ENCODE measurements around the gene DPAGT1. TPM values are rescaled to one million over a fixed set of nuclear protein-coding genes. Genes with fewer than 3 reads are reported as not detected.

The DPAGT1 gene
- polyA plus RNA-seq, 3 donors: 37.0 to 54.2 (median 39.7) TPM

GRCh38 chr11:119109843-119110242 lies 8.2 kb upstream of the DPAGT1 start:
- intact Hi-C loops (cut with micrococcal nuclease): loop anchor here in 1 of 2 donors (5.0 kb wide), 1 partner anchor 183 kb away; the partner anchor contains the start of gene BCL9L
- H3K9ac ChIP-seq (ENCODE audit: insufficient read depth, low read length, poor library complexity, severe bottlenecking): no peak overlapping the region
- H3K4me2 ChIP-seq (replicated peaks; ENCODE audit: extremely low read depth, low read length, poor library complexity, severe bottlenecking): peak overlapping the region; percentile 90
- peaks cover 49 to 59% of the 10 kb centered on the region in 2 donors for H3K36me3 Mint-ChIP-seq
- H3K27me3 Mint-ChIP-seq (ENCODE audit: low read depth in 3 of 3): no peaks in the 10 kb centered on the region
- 100% methylated on average over 3 of the region's 3 CpGs for WGBS (ENCODE audit: insufficient coverage)
- no peaks in the 10 kb centered on the region for H3K9me3 Mint-ChIP-seq
- peaks cover 51 to 55% of the 10 kb centered on the region in 2 donors for H3K36me3 ChIP-seq (replicated peaks in 1 of 2; ENCODE audit: control insufficient read depth in 1 of 2, insufficient read depth in 2 of 2, low read length in 2 of 2)
- DNase-seq: no peak
- no peaks in the 10 kb centered on the region for H3K9me3 ChIP-seq (replicated peaks in 1 of 2; ENCODE audit: control insufficient read depth in 1 of 2, insufficient read depth in 1 of 2, low read length in 2 of 2)
- peaks cover 45 to 65% of the 10 kb centered on the region in 2 donors for H3K4me1 ChIP-seq (ENCODE audit: control insufficient read depth in 1 of 2, insufficient read depth in 2 of 2, low read length in 2 of 2)
- H4K20me1 ChIP-seq (ENCODE audit: insufficient read depth, low read length): peaks cover 50% of the 10 kb centered on the region
- H3K79me2 ChIP-seq (ENCODE audit: insufficient read depth, low read length): peaks cover 70% of the 10 kb centered on the region
- H3K4me3 Mint-ChIP-seq: peak overlapping the region in 1 of 2 donors; percentile 97
- H3K4me3 ChIP-seq (replicated peaks in 1 of 3; ENCODE audit: low read depth in 2 of 3, low read length in 3 of 3): peak overlapping the region in 1 of 3 experiments; percentile 93
- TF ChIP-seq CTCF (IDR thresholded peaks at IDR 0.05): no peak
- H3K27ac Mint-ChIP-seq: peak overlapping the region in 2 of 7 donors; percentile 15 to 54
- H3K4me1 Mint-ChIP-seq: peaks cover 60% of the 10 kb centered on the region
- H3K27ac ChIP-seq (ENCODE audit: low read depth in 1 of 2, low read length in 2 of 2): peak overlapping the region in 1 of 2 donors; percentile 38
- H2AFZ ChIP-seq (ENCODE audit: insufficient read depth, low read depth, low read length, poor library complexity, severe bottlenecking): no peak overlapping the region
- H3K27me3 ChIP-seq (ENCODE audit: control insufficient read depth in 2 of 2, insufficient read depth in 2 of 2, low read length in 2 of 2): no peaks in the 10 kb centered on the region

GRCh38 chr11:119108857-119109221 lies 7.2 kb upstream of the DPAGT1 start:
- H3K79me2 ChIP-seq (ENCODE audit: insufficient read depth, low read length): peaks cover 71% of the 10 kb centered on the region
- Mint-ChIP-seq H3K36me3 (peaks cover 44 to 49% of the 10 kb centered on the region in 2 donors), H3K4me1 (peaks cover 55% of the 10 kb centered on the region), H3K27me3 (ENCODE audit: low read depth in 3 of 3) (no peaks in the 10 kb centered on the region), H3K27ac (peak overlapping the region; percentile 82 to 94 (median 87)), H3K9me3 (no peaks in the 10 kb centered on the region), H3K4me3 (peak overlapping the region; percentile 89 to 97)
- H3K27me3 ChIP-seq (ENCODE audit: control insufficient read depth in 2 of 2, insufficient read depth in 2 of 2, low read length in 2 of 2): no peaks in the 10 kb centered on the region
- H3K4me3 ChIP-seq (replicated peaks in 1 of 3; ENCODE audit: low read depth in 2 of 3, low read length in 3 of 3): peak overlapping the region; percentile 85 to 93 (median 92)
- peak overlapping the region; percentile 10 to 86 for H3K27ac ChIP-seq (ENCODE audit: low read depth in 1 of 2, low read length in 2 of 2)
- intact Hi-C loops (cut with micrococcal nuclease): loop anchor here in 1 of 2 donors (5.0 kb wide), 1 partner anchor 182 kb away; the partner anchor contains the start of gene BCL9L
- peak overlapping the region; percentile 75 for H2AFZ ChIP-seq (ENCODE audit: insufficient read depth, low read depth, low read length, poor library complexity, severe bottlenecking)
- H3K36me3 ChIP-seq (replicated peaks in 1 of 2; ENCODE audit: control insufficient read depth in 1 of 2, insufficient read depth in 2 of 2, low read length in 2 of 2): peaks cover 42 to 45% of the 10 kb centered on the region in 2 donors
- DNase-seq: no peak
- H3K4me1 ChIP-seq (ENCODE audit: control insufficient read depth in 1 of 2, insufficient read depth in 2 of 2, low read length in 2 of 2): peaks cover 37 to 57% of the 10 kb centered on the region in 2 donors
- WGBS (ENCODE audit: insufficient coverage): 67% methylated on average over 1 of the region's 2 CpGs
- peak overlapping the region; percentile 90 for H3K4me2 ChIP-seq (replicated peaks; ENCODE audit: extremely low read depth, low read length, poor library complexity, severe bottlenecking)
- H4K20me1 ChIP-seq (ENCODE audit: insufficient read depth, low read length): peaks cover 50% of the 10 kb centered on the region
- TF ChIP-seq CTCF (IDR thresholded peaks at IDR 0.05): no peak
- no peaks in the 10 kb centered on the region for H3K9me3 ChIP-seq (replicated peaks in 1 of 2; ENCODE audit: control insufficient read depth in 1 of 2, insufficient read depth in 1 of 2, low read length in 2 of 2)
- peak overlapping the region; percentile 81 for H3K9ac ChIP-seq (ENCODE audit: insufficient read depth, low read length, poor library complexity, severe bottlenecking)

All from CD14-positive monocyte (primary cell).